ENCODE data around the gene SMTNL1. TPM values are rescaled to one million over a fixed set of nuclear protein-coding genes. Genes with fewer than 3 reads are reported as not detected.

The SMTNL1 gene
- total RNA-seq, 3 donors from 2014 or later: not detected

GRCh38 chr11:57502870-57503269 lies 34.5 kb upstream of the SMTNL1 start:
- Histone ChIP-seq H3K4me1 (ENCODE audit: low read depth) (peaks cover 5% of the 10 kb centered on the region), H3K4me3 (no peak overlapping the region), H3K36me3 (ENCODE audit: low read depth) (no peaks in the 10 kb centered on the region), H3K9me3 (no peaks in the 10 kb centered on the region)
- no peak for TF ChIP-seq CTCF (IDR thresholded peaks at IDR 0.05)
- DNase-seq (no peak), ATAC-seq (no peak)
- intact Hi-C loops (cut with DNase I, micrococcal nuclease): no loop called here

- peaks cover 2% of the 10 kb centered on the region for H3K4me1 ChIP-seq (ENCODE audit: low read depth)
- DNase-seq: no peak
- no peak overlapping the region for H3K4me3 ChIP-seq
- H3K9me3 ChIP-seq: no peaks in the 10 kb centered on the region
- no peak for TF ChIP-seq CTCF (IDR thresholded peaks at IDR 0.05)
- intact Hi-C loops (cut with DNase I, micrococcal nuclease): no loop called here
- no peaks in the 10 kb centered on the region for H3K36me3 ChIP-seq (ENCODE audit: low read depth)
- ATAC-seq: no peak
Observed at GRCh38 chr11:57504511-57504910, 32.9 kb upstream of the SMTNL1 start.

- H3K4me1 ChIP-seq (ENCODE audit: low read depth): no peaks in the 10 kb centered on the region
- TF ChIP-seq CTCF (IDR thresholded peaks at IDR 0.05): no peak
- ATAC-seq: no peak
- no peak for DNase-seq
- intact Hi-C loops (cut with DNase I, micrococcal nuclease): no loop called here
- no peaks in the 10 kb centered on the region for H3K9me3 ChIP-seq
- H3K4me3 ChIP-seq: no peak overlapping the region
- no peaks in the 10 kb centered on the region for H3K36me3 ChIP-seq (ENCODE audit: low read depth)
Observed at GRCh38 chr11:57506522-57506921, 30.9 kb upstream of the SMTNL1 start.

GRCh38 chr11:57508341-57509170 lies 28.8 kb upstream of the SMTNL1 start:
- no peak for ATAC-seq
- intact Hi-C loops (cut with DNase I, micrococcal nuclease): no loop called here

GRCh38 chr11:57511741-57512430 lies 25.5 kb upstream of the SMTNL1 start:
- no peak for ATAC-seq
- no peak for TF ChIP-seq CTCF (IDR thresholded peaks at IDR 0.05)
- Histone ChIP-seq H3K4me3 (no peak overlapping the region), H3K36me3 (ENCODE audit: low read depth) (no peaks in the 10 kb centered on the region), H3K9me3 (no peaks in the 10 kb centered on the region), H3K4me1 (ENCODE audit: low read depth) (peaks cover 11% of the 10 kb centered on the region)
- DNase-seq: no peak
- intact Hi-C loops (cut with DNase I, micrococcal nuclease): no loop called here

More at GRCh38 chr11:57508341-57509170, 28.8 kb upstream of the SMTNL1 start:
- no peaks in the 10 kb centered on the region for H3K36me3 ChIP-seq (ENCODE audit: low read depth)
- TF ChIP-seq CTCF (IDR thresholded peaks at IDR 0.05): no peak
- DNase-seq: no peak
- H3K9me3 ChIP-seq: no peaks in the 10 kb centered on the region
- H3K4me1 ChIP-seq (ENCODE audit: low read depth): peaks cover 4% of the 10 kb centered on the region
- H3K4me3 ChIP-seq: no peak overlapping the region
